Progenitor cell of endocrine pancreas (in vitro differentiated cells): ENCODE measurements around the gene ISLR. TPM values are rescaled to one million over a fixed set of nuclear protein-coding genes. Genes with fewer than 3 reads are reported as not detected.

Experiments
- DNase-seq: peaks from one replicate; pipeline ENCODE4 v3.0.0; 2021; ENCODE audit warnings: low spot score; ENCODE audit not compliant: unreplicated experiment
- H3K27ac Mint-ChIP-seq: 2 replicates; pipeline ENCODE4 v1.8.0; 2021; ENCODE audit warnings: mild to moderate bottlenecking, moderate library complexity, mixed read lengths
- H3K27me3 Mint-ChIP-seq: 2 replicates; pipeline ENCODE4 v1.8.0; 2021; ENCODE audit warnings: mixed read lengths
- H3K36me3 Mint-ChIP-seq: 2 replicates; pipeline ENCODE4 v1.8.0; 2022; ENCODE audit warnings: mixed read lengths; ENCODE audit not compliant: insufficient read depth
- H3K4me1 Mint-ChIP-seq: 2 replicates; pipeline ENCODE4 v1.8.0; 2021; ENCODE audit warnings: low read depth, mixed read lengths
- H3K4me3 Mint-ChIP-seq: 2 replicates; pipeline ENCODE4 v1.8.0; 2021; ENCODE audit warnings: low read depth, mild to moderate bottlenecking, moderate library complexity, mixed read lengths
- H3K9me3 Mint-ChIP-seq: 2 replicates; pipeline ENCODE4 v1.8.0; 2021; ENCODE audit warnings: low read depth, mixed read lengths
- total RNA-seq: library from RNA; stranded (reverse); gene quantifications from 2 replicates; pipeline ENCODE4 v1.2.1, GENCODE V29; 2021
- TF ChIP-seq, protein P1 (sequence below): fragments of 200-600 bp; sonication (generic); IDR thresholded peaks from one replicate; pipeline ENCODE4 v1.5.0; 2021; ENCODE audit warnings: antibody characterized with exemption, mild to moderate bottlenecking; ENCODE audit not compliant: unreplicated experiment

ISLR gene
- total RNA-seq, 1 donor from 2014 or later, result not detected

DNA sequence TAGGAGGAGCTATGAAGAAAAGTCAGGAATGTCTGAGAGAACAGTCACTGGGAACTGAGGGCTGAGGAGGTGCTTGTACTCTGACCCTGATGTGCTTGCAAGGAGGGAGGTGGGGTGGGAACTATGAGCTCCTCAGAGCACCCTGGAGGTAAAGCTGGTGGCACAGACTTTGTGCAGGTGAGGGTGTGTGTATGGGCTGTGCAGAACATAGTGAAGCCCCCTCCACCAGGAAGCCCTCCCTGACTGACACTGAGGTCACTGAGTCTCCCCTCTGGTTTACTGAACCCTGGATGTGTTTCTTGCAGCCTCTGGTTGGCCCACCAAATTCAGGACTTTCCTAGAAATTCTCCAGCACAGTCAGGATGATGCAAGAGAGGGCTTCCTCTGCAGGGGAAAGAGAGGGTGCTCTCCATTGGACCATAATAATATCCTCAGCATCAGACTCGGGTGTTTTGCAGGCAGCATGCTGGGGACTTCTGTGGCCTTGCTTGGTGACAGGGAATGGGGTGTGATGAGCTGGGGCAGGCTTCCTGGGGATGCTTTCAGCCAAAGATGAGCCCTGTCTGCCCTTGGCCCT, 1.5 kb upstream of the ISLR start:
- Mint-ChIP-seq H3K27ac (no peak overlapping the region), H3K4me3 (no peak overlapping the region), H3K27me3 (peaks cover 42% of the 10 kb centered on the region), H3K36me3 (no peaks in the 10 kb centered on the region), H3K4me1 (peaks cover 2% of the 10 kb centered on the region), H3K9me3 (no peaks in the 10 kb centered on the region)
- TF ChIP-seq, protein P1, sequence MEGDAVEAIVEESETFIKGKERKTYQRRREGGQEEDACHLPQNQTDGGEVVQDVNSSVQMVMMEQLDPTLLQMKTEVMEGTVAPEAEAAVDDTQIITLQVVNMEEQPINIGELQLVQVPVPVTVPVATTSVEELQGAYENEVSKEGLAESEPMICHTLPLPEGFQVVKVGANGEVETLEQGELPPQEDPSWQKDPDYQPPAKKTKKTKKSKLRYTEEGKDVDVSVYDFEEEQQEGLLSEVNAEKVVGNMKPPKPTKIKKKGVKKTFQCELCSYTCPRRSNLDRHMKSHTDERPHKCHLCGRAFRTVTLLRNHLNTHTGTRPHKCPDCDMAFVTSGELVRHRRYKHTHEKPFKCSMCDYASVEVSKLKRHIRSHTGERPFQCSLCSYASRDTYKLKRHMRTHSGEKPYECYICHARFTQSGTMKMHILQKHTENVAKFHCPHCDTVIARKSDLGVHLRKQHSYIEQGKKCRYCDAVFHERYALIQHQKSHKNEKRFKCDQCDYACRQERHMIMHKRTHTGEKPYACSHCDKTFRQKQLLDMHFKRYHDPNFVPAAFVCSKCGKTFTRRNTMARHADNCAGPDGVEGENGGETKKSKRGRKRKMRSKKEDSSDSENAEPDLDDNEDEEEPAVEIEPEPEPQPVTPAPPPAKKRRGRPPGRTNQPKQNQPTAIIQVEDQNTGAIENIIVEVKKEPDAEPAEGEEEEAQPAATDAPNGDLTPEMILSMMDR, result no peak
- DNase-seq, result no peak

DNA sequence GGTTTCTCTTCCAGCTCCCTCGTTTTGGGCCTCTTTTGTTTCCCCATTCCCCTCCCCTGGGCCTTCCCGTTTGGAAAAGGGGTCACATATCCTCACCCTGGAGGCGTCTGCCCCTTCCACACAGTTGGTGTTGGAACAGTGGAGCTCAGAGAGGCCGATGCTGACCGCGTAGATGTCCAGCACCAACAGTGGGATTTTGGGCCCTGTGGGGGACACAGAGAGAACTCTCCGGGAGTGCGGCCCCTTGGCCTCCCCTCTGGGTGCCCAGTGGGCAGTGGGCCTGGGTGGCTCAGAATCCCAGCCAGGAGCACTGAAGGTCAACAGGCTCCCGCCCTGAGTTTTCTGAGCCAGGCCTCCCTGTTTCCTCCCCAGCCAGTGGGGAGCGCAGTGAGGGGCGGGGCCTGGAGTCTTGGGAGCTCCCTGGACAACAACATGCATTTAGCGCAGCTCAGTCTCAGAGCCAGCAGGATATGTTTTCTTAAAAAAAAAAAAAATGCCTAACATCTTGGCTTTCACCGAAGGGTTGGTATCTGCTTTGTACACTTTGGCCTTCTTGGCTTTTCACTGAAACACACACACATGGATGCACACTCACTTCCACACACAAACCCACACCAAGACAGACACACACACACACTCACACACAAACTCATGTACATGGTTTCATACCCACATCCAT, 670 bp upstream of the ISLR start:
- Mint-ChIP-seq H3K4me3 (no peak overlapping the region), H3K36me3 (no peaks in the 10 kb centered on the region), H3K9me3 (no peaks in the 10 kb centered on the region), H3K27me3 (peaks cover 48% of the 10 kb centered on the region), H3K27ac (no peak overlapping the region), H3K4me1 (peaks cover 2% of the 10 kb centered on the region)
- TF ChIP-seq, protein P1, result no peak
- no peak for DNase-seq

DNA sequence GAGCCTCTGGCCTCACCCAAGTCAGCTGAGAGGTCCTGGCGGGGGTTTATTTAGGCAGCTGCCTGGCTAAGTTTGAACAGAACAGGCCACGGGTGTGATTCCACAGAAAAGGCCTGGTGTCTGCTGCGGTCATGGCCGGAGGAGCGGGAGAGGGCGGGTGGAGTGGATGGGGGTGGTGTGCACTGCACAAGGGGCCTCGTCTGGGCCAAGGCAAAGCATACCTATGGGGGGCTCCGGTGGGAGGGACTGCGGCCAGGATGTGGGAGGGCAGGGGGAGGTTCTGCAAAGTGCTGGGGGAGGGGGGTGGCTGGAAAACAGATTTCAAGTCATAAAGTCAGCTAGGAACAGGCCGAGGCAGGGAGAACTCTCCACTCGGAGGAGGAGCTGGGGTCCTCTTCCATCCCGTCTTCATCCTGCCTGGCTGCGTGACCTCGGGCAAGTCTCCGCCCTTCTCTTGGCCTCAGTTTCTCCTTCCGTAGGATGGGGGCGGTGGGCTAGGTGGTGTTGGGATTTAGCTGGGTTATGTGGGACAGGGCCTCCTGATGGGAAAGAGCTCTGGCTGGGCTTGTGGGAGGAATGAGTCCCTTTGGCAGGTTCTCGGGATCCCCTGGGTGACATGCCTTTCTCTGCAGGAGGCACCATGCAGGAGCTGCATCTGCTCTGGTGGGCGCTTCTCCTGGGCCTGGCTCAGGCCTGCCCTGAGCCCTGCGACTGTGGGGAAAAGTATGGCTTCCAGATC, 878 bp downstream of the ISLR start:
- peaks cover 41% of the 10 kb centered on the region for H3K27me3 Mint-ChIP-seq
- TF ChIP-seq, protein P1, result no peak
- H3K4me1 Mint-ChIP-seq, result peaks cover 2% of the 10 kb centered on the region
- H3K27ac Mint-ChIP-seq, result no peak overlapping the region
- no peak overlapping the region for H3K4me3 Mint-ChIP-seq
- no peaks in the 10 kb centered on the region for H3K9me3 Mint-ChIP-seq
- no peaks in the 10 kb centered on the region for H3K36me3 Mint-ChIP-seq
- DNase-seq, result no peak

- DNase-seq, result no peak
- Mint-ChIP-seq H3K36me3 (no peaks in the 10 kb centered on the region), H3K4me1 (peaks cover 2% of the 10 kb centered on the region), H3K9me3 (no peaks in the 10 kb centered on the region), H3K4me3 (no peak overlapping the region), H3K27ac (no peak overlapping the region), H3K27me3 (peaks cover 38% of the 10 kb centered on the region)
- TF ChIP-seq, protein P1, result no peak
Measured at GRCh38 chr15:74174958-74175253, 1.4 kb downstream of the ISLR start.

GRCh38 chr15:74175271-74176191, 2.0 kb downstream of the ISLR start:
- no peaks in the 10 kb centered on the region for H3K9me3 Mint-ChIP-seq
- no peaks in the 10 kb centered on the region for H3K36me3 Mint-ChIP-seq
- no peak for DNase-seq
- H3K27me3 Mint-ChIP-seq, result peaks cover 36% of the 10 kb centered on the region
- TF ChIP-seq, protein P1, result no peak
- no peak overlapping the region for H3K4me3 Mint-ChIP-seq
- no peak overlapping the region for H3K27ac Mint-ChIP-seq
- H3K4me1 Mint-ChIP-seq, result peaks cover 2% of the 10 kb centered on the region
